AG04450 (cell line): ENCODE results near the gene SCTR. TPM values are rescaled to one million over a fixed set of nuclear protein-coding genes. Genes with fewer than 3 reads are reported as not detected.

Experiments used
- CTCF ChIA-PET: fragments of 300-600, 350-600 bp; formaldehyde crosslinking; extraction: SDS; loops from one replicate; lab custom pipeline; 2022; ENCODE audit warnings: antibody characterized with exemption, inconsistent platforms; lab: Charles Lee
- POLR2A ChIA-PET: fragments of 350-600 bp; formaldehyde crosslinking; extraction: SDS; loops from one replicate; lab custom pipeline; 2021; ENCODE audit warnings: antibody characterized with exemption, inconsistent platforms; lab: Yijun Ruan, JAX
- DNase-seq: peaks from one replicate; pipeline ENCODE4 v3.0.0-alpha.2; 2011; ENCODE audit warnings: low read depth, low spot score
- H3K27ac ChIP-seq: one replicate; pipeline ENCODE4 v1.5.1; 2012; ENCODE audit warnings: low read depth, low read length, control low read depth
- H3K27me3 ChIP-seq: one replicate; pipeline ENCODE4 v1.6.0; 2012; ENCODE audit warnings: low read length; ENCODE audit not compliant: control insufficient read depth, insufficient read depth
- H3K4me3 ChIP-seq: 2 replicates; pipeline ENCODE4 v1.5.1; 2011; ENCODE audit warnings: mild to moderate bottlenecking, low read depth, low read length, control low read depth
- H3K9me3 ChIP-seq: 2 replicates; pipeline ENCODE4 v1.5.1; 2012; ENCODE audit warnings: low read length; ENCODE audit not compliant: control insufficient read depth, insufficient read depth
- polyA plus RNA-seq: library from polyadenylated mRNA; depleted of rRNA; stranded (reverse); fragments of >200 nt; gene quantifications from 2 replicates; pipeline ENCODE4 v1.2.3, GENCODE V29; 2011
- TF ChIP-seq, protein P1 (sequence below): IDR thresholded peaks from 2 replicates; pipeline ENCODE4 v1.5.1; 2011; ENCODE audit warnings: low read depth, low read length, control low read depth, inconsistent platforms

SCTR gene
- polyA plus RNA-seq, 1 experiment: not detected

GRCh38 chr2:119461811-119462210 lies 62.5 kb downstream of the SCTR start:
- no peak overlapping the region for H3K27ac ChIP-seq
- H3K9me3 ChIP-seq: no peaks in the 10 kb centered on the region
- no peak overlapping the region for H3K4me3 ChIP-seq
- POLR2A ChIA-PET: no interaction called here
- no peak for DNase-seq
- TF ChIP-seq, protein P1, sequence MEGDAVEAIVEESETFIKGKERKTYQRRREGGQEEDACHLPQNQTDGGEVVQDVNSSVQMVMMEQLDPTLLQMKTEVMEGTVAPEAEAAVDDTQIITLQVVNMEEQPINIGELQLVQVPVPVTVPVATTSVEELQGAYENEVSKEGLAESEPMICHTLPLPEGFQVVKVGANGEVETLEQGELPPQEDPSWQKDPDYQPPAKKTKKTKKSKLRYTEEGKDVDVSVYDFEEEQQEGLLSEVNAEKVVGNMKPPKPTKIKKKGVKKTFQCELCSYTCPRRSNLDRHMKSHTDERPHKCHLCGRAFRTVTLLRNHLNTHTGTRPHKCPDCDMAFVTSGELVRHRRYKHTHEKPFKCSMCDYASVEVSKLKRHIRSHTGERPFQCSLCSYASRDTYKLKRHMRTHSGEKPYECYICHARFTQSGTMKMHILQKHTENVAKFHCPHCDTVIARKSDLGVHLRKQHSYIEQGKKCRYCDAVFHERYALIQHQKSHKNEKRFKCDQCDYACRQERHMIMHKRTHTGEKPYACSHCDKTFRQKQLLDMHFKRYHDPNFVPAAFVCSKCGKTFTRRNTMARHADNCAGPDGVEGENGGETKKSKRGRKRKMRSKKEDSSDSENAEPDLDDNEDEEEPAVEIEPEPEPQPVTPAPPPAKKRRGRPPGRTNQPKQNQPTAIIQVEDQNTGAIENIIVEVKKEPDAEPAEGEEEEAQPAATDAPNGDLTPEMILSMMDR: no peak
- CTCF ChIA-PET: interaction anchor here (1.0 kb wide), 1 partner anchor 14 kb away, joined by 4 read pairs; no protein-coding TSS in a partner anchor
- peaks cover 2% of the 10 kb centered on the region for H3K27me3 ChIP-seq

DNA sequence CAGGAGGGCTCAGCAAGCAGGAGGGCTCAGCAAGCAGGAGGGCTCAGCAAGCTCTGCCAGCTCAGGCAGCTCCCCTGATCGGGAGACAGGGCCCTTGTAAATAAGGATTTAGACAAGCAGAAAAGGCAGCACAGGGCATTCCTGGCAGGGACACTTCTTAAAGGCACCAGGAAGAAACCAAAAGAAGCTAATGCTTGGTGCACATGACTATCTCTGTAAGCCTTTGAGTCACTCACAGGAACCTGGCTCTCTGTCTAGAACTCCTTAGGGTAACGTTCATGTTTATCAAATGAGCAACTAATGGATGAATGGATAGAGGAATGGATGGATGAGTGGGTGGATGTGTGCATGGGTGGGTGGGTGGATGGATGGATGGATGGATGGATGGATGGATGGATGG lies 64.2 kb downstream of the SCTR start:
- Histone ChIP-seq H3K4me3 (no peak overlapping the region), H3K9me3 (no peaks in the 10 kb centered on the region), H3K27ac (no peak overlapping the region), H3K27me3 (peaks cover 10% of the 10 kb centered on the region)
- ChIA-PET POLR2A (no interaction called here), CTCF (no interaction called here)
- no peak for DNase-seq
- TF ChIP-seq, protein P1: no peak

DNA sequence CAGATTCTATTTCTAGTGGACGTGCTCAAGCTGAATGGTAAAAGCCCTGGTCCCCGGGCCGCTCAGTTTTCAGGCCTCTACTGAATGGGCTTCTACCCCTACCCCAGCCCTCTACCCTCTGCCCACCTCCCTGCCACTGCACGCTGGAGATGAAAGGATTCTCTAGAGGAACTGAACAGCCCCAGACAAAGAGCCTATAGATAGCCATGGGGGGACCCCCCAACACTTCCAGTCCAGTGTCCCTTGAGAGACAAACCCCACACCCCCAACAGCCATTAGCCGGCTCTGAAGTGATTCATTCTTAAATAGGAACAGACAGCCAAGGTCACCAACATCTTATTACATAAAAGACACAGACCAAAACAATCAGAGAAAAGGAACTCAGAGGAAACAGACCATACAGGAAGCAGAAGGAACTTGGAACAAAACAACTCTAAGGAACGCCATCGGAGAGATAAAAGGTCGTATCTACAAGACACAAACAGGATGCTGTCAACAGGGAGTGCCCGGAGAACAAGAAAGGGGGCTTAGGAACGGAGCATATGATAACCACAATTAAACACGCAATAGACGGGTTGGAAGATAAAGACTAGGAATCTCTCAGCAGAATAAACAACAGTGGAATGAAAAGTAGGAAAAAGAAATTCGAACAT lies 69.1 kb downstream of the SCTR start:
- ChIA-PET POLR2A (interaction anchor here (0.6 kb wide), 1 partner anchor 656 kb away, joined by 6 read pairs; no protein-coding TSS in a partner anchor), CTCF (interaction anchor here (0.7 kb wide), 1 partner anchor 92 kb away, joined by 5 read pairs; no protein-coding TSS in a partner anchor)
- Histone ChIP-seq H3K9me3 (no peaks in the 10 kb centered on the region), H3K27me3 (peaks cover 11% of the 10 kb centered on the region), H3K4me3 (no peak overlapping the region), H3K27ac (no peak overlapping the region)
- TF ChIP-seq, protein P1: no peak
- no peak for DNase-seq

DNA sequence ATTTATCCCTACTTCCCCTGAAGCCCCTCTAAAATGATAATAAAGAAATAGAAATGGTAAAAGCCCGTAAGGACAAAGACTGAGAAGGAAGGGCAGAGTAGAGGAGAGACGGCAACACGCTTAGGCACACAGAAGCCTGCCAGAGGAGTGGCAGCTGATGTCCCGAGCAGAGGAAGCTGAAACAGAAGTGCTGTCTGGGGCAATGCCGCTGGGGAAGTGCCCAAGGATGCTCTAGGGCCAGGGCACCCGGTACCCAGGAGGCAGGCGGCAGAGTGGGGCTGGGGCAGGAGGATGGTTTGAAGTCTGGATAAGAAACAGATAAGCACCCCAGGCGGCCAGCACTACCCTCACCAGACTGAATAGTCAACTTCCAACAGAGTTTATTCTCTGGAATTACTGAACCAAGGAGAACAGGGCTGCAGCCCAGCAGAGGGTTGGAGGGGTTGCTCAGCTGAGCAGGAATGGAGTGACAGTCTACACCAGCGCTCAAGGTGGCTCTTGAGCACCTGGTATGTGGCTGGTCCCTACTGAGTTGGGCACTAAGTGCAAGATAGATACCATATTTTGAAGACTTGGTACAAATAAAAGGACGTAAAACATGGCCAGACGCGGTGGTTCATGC lies 70.2 kb downstream of the SCTR start:
- POLR2A ChIA-PET: no interaction called here

More for the DNA sequence above, 70.2 kb downstream of the SCTR start:
- DNase-seq: no peak
- CTCF ChIA-PET: no interaction called here
- Histone ChIP-seq H3K4me3 (no peak overlapping the region), H3K27ac (no peak overlapping the region), H3K9me3 (no peaks in the 10 kb centered on the region), H3K27me3 (peaks cover 13% of the 10 kb centered on the region)
- TF ChIP-seq, protein P1: no peak
